Measurements from ENCODE around the gene SLC17A5. TPM values are rescaled to one million over a fixed set of nuclear protein-coding genes. Genes with fewer than 3 reads are reported as not detected.
A peak's percentile ranks its signal among the peaks of the same experiment; 100 is the strongest.

Gene SLC17A5
- total RNA-seq, 2 experiments from 2014 or later, result 1.7 to 2.0 TPM

DNA sequence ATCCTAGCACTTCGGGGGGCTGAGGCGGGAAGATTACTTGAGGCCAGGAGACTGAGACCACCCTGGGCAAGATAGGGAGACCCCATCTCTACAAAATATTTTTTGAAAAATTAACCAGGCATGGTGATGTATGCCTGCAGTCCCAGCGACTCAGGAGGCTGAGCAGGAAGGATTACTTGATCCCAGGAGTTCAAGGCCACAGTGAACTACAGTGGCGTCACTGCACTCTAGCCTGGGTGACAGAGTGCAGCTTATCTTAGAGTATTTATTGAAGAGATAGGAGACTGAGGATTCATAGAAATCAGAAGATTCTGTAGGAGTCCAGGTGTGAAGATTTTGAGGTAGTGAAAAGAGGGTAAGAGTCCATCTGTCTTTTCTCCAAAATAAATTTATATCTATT lies 45.0 kb downstream of the SLC17A5 start:
- Mint-ChIP-seq H3K36me3 (ENCODE audit: low read depth) (peaks cover 8% of the 10 kb centered on the region), H3K4me3 (no peak overlapping the region), H3K4me1 (ENCODE audit: low read depth) (peaks cover 7% of the 10 kb centered on the region), H3K27ac (no peak overlapping the region), H3K27me3 (ENCODE audit: low read depth) (no peaks in the 10 kb centered on the region), H3K9me3 (no peaks in the 10 kb centered on the region)
- no peak for DNase-seq
- intact Hi-C loops (cut with micrococcal nuclease), result no loop called here
- CTCF ChIA-PET, result interaction anchor here (0.6 to 2.3 kb wide), 4 partner anchors 60 to 166 kb away, joined by 3 to 9 read pairs (median 3); no protein-coding TSS in a partner anchor

DNA sequence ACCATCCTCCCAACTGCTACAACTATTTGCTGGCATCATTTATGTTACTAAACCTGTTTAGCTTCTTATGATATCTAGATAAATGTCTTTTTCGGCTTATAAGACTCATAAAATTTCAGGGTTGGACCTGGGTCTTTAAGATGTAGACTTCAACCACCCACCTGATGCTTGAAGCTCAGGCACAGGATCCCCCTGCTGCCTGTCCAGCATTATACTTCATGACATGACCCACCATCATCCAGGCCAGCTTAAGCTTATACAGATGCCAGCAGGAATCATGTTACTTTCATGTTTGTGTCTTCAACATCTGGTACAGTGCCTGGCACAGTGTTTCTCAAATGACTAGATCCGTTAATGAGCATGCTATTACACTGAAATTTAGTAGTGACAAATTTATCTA lies 47.4 kb downstream of the SLC17A5 start:
- CTCF ChIA-PET, result interaction anchor here (0.6 to 1.4 kb wide), 3 partner anchors 89 to 93 kb away, joined by 3 to 5 read pairs (median 3); no protein-coding TSS in a partner anchor
- no peaks in the 10 kb centered on the region for H3K27me3 Mint-ChIP-seq (ENCODE audit: low read depth)
- intact Hi-C loops (cut with micrococcal nuclease), result no loop called here
- no peaks in the 10 kb centered on the region for H3K9me3 Mint-ChIP-seq
- peaks cover 8% of the 10 kb centered on the region for H3K36me3 Mint-ChIP-seq (ENCODE audit: low read depth)
- no peak overlapping the region for H3K4me3 Mint-ChIP-seq
- no peak overlapping the region for H3K27ac Mint-ChIP-seq
- H3K4me1 Mint-ChIP-seq (ENCODE audit: low read depth), result peaks cover 7% of the 10 kb centered on the region
- no peak for DNase-seq

DNA sequence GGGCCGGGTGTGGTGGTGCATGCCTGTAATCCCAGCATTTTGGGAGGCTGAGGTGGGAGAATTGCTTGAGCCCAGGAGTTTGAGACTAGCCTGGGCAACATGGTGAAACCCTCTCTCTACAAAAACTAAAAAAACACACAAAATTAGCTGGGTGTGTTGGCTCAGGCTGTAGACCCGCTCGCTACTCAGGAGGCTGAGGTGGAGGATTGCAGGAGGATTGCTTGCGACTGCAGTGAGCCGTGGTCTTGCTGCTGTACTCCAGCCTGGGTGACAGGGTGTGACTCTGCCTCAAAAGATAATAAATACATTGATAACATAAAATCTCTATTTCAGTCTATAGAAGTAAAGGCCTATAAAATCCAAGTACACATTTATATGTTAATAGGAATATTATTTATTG lies 49.3 kb downstream of the SLC17A5 start:
- peaks cover 5% of the 10 kb centered on the region for H3K36me3 Mint-ChIP-seq (ENCODE audit: low read depth)
- H3K9me3 Mint-ChIP-seq, result no peaks in the 10 kb centered on the region
- no peak overlapping the region for H3K27ac Mint-ChIP-seq
- CTCF ChIA-PET, result no interaction called here
- peaks cover under 1% of the 10 kb centered on the region for H3K4me1 Mint-ChIP-seq (ENCODE audit: low read depth)
- DNase-seq, result no peak
- no peaks in the 10 kb centered on the region for H3K27me3 Mint-ChIP-seq (ENCODE audit: low read depth)
- intact Hi-C loops (cut with micrococcal nuclease), result no loop called here
- no peak overlapping the region for H3K4me3 Mint-ChIP-seq

DNA sequence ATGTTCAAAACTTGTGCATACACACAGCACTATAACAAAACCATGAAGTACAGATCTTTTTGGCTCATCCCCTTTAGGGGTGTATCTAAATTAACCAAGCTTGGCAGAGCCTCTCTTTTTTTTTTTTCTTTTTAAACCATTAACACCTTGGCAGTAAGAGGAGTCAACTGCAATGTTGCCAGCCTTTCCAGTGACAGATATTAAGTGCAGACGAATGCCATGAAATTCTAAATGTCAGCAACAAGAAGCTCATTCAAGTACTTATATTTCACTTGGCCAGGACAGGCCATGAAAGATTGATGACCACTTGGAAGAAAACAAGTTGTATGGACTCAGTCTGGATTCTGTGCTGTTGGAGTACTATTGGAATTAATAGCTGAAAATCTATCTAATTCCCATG lies 49.8 kb downstream of the SLC17A5 start:
- H3K9me3 Mint-ChIP-seq, result no peaks in the 10 kb centered on the region
- intact Hi-C loops (cut with micrococcal nuclease), result no loop called here
- H3K27ac Mint-ChIP-seq, result peak overlapping the region; percentile 9
- H3K4me3 Mint-ChIP-seq, result no peak overlapping the region
- CTCF ChIA-PET, result no interaction called here
- H3K36me3 Mint-ChIP-seq (ENCODE audit: low read depth), result peaks cover 5% of the 10 kb centered on the region
- DNase-seq, result no peak
- no peaks in the 10 kb centered on the region for H3K27me3 Mint-ChIP-seq (ENCODE audit: low read depth)
- H3K4me1 Mint-ChIP-seq (ENCODE audit: low read depth), result no peaks in the 10 kb centered on the region

DNA sequence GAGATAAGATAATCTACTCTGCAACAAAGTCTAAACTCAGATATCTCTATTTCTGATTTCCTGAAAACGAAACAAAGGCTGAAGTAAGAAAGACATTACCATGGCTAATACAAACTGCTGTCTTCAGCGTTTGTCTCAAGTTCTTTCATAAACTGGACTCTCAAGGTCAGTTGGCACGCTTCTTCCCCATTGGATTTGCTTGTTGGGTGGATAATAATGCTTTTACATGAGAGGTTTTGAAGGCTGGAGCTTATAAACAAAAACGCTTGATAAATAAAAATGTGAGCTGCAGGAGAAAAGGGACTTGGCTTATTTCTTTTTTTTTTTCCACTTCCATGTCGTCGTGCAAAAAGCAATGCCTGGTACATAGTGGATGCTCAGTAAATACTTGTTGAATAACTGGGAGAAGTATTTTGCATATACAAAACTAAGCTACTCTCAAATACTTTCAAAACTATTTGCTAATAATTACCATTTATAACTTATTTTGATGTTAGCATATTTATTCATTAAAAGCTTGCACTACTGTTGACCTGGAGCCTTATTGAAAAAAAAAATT lies 67.3 kb downstream of the SLC17A5 start:
- no peaks in the 10 kb centered on the region for H3K27me3 Mint-ChIP-seq (ENCODE audit: low read depth)

DNA sequence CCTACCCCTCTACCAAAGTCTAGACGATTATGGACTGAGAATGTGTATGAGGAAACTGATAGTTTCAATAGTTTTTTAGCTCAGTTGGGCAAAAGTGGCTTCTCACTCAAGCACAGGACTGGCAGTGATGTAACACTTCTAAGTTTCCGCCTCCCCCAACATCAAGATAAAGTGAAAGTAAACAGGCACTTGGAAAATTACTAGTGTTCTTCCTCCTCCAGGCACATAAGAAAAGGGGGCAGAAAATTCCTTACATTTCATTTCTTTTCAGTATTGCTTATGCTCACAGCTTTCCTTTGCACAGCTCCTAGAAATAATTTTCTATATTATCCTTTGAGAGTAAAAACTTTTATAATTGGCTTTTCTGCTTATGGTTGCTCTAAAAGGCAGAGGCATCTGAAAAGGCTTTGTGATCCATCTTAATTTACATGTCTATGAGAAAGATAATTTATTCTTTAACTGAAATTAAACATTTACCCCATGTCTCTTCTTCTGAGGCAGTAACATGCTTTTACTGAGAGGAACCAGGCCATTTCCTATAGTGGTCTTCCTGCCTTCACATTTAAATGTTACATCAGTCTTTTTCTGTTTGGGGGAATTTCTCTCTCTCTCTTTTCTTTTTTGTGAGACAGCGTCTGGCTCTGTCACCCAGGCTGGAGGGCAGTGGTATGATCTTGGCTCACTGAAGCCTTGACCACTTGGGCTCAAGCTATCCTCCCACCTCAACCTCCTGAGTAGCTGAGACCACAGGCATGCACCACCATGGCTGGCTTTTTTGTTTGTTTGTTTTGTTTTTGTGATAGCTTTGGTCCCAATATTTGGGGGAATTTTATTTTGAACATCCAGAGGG lies 68.0 kb downstream of the SLC17A5 start:
- peak; percentile 70 for DNase-seq
- peaks cover 36% of the 10 kb centered on the region for H3K4me1 Mint-ChIP-seq (ENCODE audit: low read depth)
- no peaks in the 10 kb centered on the region for H3K36me3 Mint-ChIP-seq (ENCODE audit: low read depth)
- intact Hi-C loops (cut with micrococcal nuclease), result loop anchor here (1.0 to 5.0 kb wide), 7 partner anchors 25 to 1699 kb away; partner anchors contain the start of genes CGAS, EEF1A1, SLC17A5 and TMEM30A
- peak overlapping the region; percentile 99 for H3K27ac Mint-ChIP-seq
- H3K4me3 Mint-ChIP-seq, result peak overlapping the region; percentile 78
- CTCF ChIA-PET, result interaction anchor here (0.7 to 2.3 kb wide), 9 partner anchors 13 to 109 kb away, joined by 3 to 9 read pairs (median 4); partner anchors contain the start of gene EEF1A1
- no peaks in the 10 kb centered on the region for H3K27me3 Mint-ChIP-seq (ENCODE audit: low read depth)
- H3K9me3 Mint-ChIP-seq, result no peaks in the 10 kb centered on the region

More for the DNA sequence above, 67.3 kb downstream of the SLC17A5 start:
- CTCF ChIA-PET, result interaction anchor here (0.7 to 2.3 kb wide), 9 partner anchors 12 to 110 kb away, joined by 3 to 9 read pairs (median 4); partner anchors contain the start of gene EEF1A1
- Mint-ChIP-seq H3K4me1 (ENCODE audit: low read depth) (peaks cover 32% of the 10 kb centered on the region), H3K9me3 (no peaks in the 10 kb centered on the region), H3K27ac (peak overlapping the region; percentile 99), H3K36me3 (ENCODE audit: low read depth) (no peaks in the 10 kb centered on the region), H3K4me3 (peak overlapping the region; percentile 78)
- intact Hi-C loops (cut with micrococcal nuclease), result loop anchor here (5.0 kb wide), 1 partner anchor 134 kb away; the partner anchor contains the start of gene CGAS
- no peak for DNase-seq

DNA sequence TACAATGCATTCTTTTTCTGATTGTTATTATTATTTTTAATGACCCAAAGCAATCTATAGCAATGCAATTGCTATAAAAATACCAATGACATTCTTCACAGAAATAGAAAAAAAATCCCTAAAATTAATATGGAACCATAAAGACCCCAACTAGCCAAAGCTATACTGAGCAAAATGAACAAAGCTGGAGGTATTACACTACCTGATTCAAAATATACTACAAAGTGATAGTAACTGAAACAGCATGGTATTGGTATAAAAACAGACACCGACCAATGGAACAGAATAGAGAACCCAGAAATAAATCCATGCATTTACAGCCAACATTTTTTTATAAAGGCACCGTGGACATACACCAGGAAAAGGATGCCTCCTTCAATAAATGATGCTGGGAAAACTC lies 72.5 kb downstream of the SLC17A5 start:
- H3K4me1 Mint-ChIP-seq (ENCODE audit: low read depth), result peaks cover 33% of the 10 kb centered on the region
- no peaks in the 10 kb centered on the region for H3K27me3 Mint-ChIP-seq (ENCODE audit: low read depth)
- intact Hi-C loops (cut with micrococcal nuclease), result loop anchor here (2.0 kb wide), 3 partner anchors 30 to 148 kb away; no protein-coding TSS in a partner anchor
- H3K27ac Mint-ChIP-seq, result peak overlapping the region; percentile 99
- peaks cover 2% of the 10 kb centered on the region for H3K9me3 Mint-ChIP-seq
- CTCF ChIA-PET, result interaction anchor here (0.7 to 2.7 kb wide), 3 partner anchors 21 to 71 kb away, joined by 3 to 10 read pairs (median 5); partner anchors contain the start of gene EEF1A1
- peaks cover 2% of the 10 kb centered on the region for H3K36me3 Mint-ChIP-seq (ENCODE audit: low read depth)
- no peak overlapping the region for H3K4me3 Mint-ChIP-seq
- DNase-seq, result no peak

DNA sequence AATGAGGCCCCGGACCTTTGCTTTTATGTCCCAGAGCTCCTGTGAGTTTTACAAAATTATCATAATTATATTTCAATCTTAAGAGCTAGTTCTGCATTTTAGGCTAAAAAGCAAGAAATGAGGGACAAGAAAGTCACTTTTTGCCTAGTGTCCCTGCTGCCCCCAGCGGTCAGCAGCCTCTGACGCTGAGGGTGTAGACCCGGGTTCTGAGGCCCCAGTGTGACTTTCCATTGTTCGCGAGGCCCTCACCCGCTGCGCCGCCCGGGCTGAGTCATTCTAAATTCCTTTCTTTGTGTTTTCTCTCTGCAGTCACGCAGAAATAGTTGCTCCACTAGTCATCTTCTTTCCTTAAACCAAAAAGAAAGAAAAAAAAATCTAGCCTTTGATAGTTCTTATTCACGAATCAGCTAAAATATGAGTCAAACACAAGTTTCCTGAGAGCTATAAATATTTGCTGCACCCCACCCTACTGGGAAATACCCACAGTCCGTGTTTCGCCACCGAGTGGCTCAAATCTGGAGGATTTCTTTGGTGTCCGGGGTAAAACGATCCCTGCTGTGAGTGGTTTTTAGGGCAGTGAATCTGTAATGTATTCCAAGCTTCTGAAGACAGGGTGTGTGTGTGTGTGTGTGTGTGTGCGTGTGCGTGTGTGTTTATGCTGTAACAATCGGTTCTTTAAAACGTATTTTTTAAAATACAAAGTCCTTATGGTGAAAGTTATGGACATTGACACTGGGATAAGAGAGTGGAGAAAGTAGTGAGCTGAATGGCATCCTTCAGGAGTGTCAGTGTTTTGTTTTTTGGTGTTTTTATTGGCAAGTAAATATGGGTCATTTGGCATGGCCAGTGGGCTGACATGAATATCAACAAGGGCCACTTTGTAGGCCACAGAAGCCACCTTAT lies 73.3 kb downstream of the SLC17A5 start:
- intact Hi-C loops (cut with micrococcal nuclease), result loop anchor here (1.0 to 2.0 kb wide), 9 partner anchors 20 to 1663 kb away; partner anchors contain the start of genes COX7A2, EEF1A1 and SLC17A5
- peak overlapping the region; percentile 76 for H3K4me3 Mint-ChIP-seq

DNA sequence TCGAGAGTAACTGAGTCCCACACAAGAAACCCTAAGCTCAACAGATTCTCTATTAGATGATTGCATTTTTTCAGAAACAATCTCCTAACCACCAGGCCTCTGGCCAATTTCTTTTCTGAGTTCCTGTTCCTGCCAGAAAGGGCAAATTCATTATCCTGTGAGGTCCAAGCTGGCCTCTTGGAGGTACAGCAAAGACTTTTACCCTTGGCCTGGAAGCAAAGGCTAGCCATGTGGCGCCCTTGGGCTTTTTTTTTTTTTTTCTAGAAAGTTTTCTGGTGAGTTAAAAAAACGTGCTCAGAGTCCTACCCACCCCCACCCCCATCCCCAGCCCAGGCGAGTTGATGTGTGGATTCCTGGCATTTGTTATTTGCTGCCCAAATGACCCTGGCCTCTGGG lies 73.9 kb downstream of the SLC17A5 start:
- no peak for DNase-seq
- peaks cover 3% of the 10 kb centered on the region for H3K36me3 Mint-ChIP-seq (ENCODE audit: low read depth)
- peak overlapping the region; percentile 99 for H3K27ac Mint-ChIP-seq
- H3K27me3 Mint-ChIP-seq (ENCODE audit: low read depth), result no peaks in the 10 kb centered on the region
- CTCF ChIA-PET, result interaction anchor here (0.5 to 2.7 kb wide), 8 partner anchors 8 to 78 kb away, joined by 3 to 10 read pairs (median 4); partner anchors contain the start of gene EEF1A1
- intact Hi-C loops (cut with micrococcal nuclease), result loop anchor here (1.0 to 2.0 kb wide), 9 partner anchors 20 to 1663 kb away; partner anchors contain the start of genes COX7A2, EEF1A1 and SLC17A5
- H3K4me3 Mint-ChIP-seq, result peak overlapping the region; percentile 76
- H3K9me3 Mint-ChIP-seq, result peaks cover 7% of the 10 kb centered on the region
- peaks cover 23% of the 10 kb centered on the region for H3K4me1 Mint-ChIP-seq (ENCODE audit: low read depth)

More for the DNA sequence above, 73.3 kb downstream of the SLC17A5 start:
- Mint-ChIP-seq H3K36me3 (ENCODE audit: low read depth) (peaks cover 3% of the 10 kb centered on the region), H3K27ac (peak overlapping the region; percentile 99), H3K9me3 (peaks cover 7% of the 10 kb centered on the region), H3K27me3 (ENCODE audit: low read depth) (no peaks in the 10 kb centered on the region), H3K4me1 (ENCODE audit: low read depth) (peaks cover 28% of the 10 kb centered on the region)
- peak; percentile 90 for DNase-seq
- CTCF ChIA-PET, result interaction anchor here (0.6 to 2.7 kb wide), 7 partner anchors 9 to 72 kb away, joined by 3 to 10 read pairs (median 5); partner anchors contain the start of gene EEF1A1

DNA sequence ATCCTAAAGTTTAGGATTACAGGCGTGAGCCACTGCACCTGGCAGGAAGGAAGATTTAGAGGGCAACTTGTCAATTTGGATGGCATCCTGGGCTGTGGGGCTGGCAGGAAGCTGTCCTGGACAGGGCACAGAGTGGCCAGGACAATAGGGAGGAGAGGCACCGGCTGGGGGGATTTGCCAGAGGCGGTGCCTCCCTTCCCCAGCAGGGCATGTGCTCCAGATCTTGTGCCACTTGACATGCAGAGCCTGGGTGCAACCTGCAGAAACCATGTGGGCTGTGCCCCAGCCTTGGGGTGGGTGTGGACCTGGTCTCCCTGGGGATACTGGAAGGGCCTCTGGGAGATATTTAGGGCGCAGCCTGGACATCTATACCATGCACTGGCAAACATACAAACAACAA lies 74.4 kb downstream of the SLC17A5 start:
- CTCF ChIA-PET, result interaction anchor here (0.5 to 2.7 kb wide), 5 partner anchors 16 to 77 kb away, joined by 3 to 10 read pairs (median 4); partner anchors contain the start of gene EEF1A1
- H3K27ac Mint-ChIP-seq, result peak overlapping the region; percentile 99
- H3K36me3 Mint-ChIP-seq (ENCODE audit: low read depth), result peaks cover 3% of the 10 kb centered on the region
- peaks cover 7% of the 10 kb centered on the region for H3K9me3 Mint-ChIP-seq
- peaks cover 23% of the 10 kb centered on the region for H3K4me1 Mint-ChIP-seq (ENCODE audit: low read depth)
- H3K27me3 Mint-ChIP-seq (ENCODE audit: low read depth), result no peaks in the 10 kb centered on the region
- DNase-seq, result no peak
- intact Hi-C loops (cut with micrococcal nuclease), result no loop called here
- H3K4me3 Mint-ChIP-seq, result no peak overlapping the region

DNA sequence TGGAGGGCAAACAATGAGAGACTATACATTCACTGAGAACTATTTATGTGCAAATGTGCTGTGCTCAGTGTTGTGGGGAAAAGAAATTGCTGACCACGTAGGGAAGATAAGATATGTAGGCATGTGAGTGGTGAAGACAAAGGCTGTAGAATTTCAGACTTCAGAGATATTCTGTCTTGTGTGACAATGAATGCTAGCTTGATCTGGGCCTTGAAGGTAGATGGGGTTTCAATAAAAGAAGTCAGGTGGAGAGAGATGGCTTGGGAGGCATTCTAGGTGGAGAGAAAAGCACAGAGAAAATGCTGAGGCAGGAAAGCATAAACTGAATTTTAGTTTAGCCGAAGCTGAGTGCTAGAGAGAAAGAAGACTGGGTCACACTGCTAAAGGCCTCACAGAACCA lies 76.1 kb downstream of the SLC17A5 start:
- intact Hi-C loops (cut with micrococcal nuclease), result no loop called here
- DNase-seq, result no peak
- H3K4me1 Mint-ChIP-seq (ENCODE audit: low read depth), result peaks cover 23% of the 10 kb centered on the region
- no peaks in the 10 kb centered on the region for H3K27me3 Mint-ChIP-seq (ENCODE audit: low read depth)
- peaks cover 7% of the 10 kb centered on the region for H3K9me3 Mint-ChIP-seq
- no peak overlapping the region for H3K27ac Mint-ChIP-seq
- CTCF ChIA-PET, result interaction anchor here (1.2 kb wide), 1 partner anchor 35 kb away, joined by 9 read pairs; no protein-coding TSS in a partner anchor
- no peak overlapping the region for H3K4me3 Mint-ChIP-seq
- H3K36me3 Mint-ChIP-seq (ENCODE audit: low read depth), result peaks cover 3% of the 10 kb centered on the region
